Activated CD8-positive, alpha-beta T cell treated with anti-CD3 and anti-CD28 coated beads for 36 hours (primary cell): ENCODE data around the gene DLG2. TPM values are rescaled to one million over a fixed set of nuclear protein-coding genes. Genes with fewer than 3 reads are reported as not detected.

Source experiments
- ATAC-seq: fragments of 200-7000 bp; cut with Tn5 transposase; one replicate; pipeline ENCODE4 v1.10.0; 2021; ENCODE audit warnings: mild to moderate bottlenecking, moderate library complexity
- CTCF ChIA-PET: fragments of 350-600 bp; sonication (Branson Sonifier 250); formaldehyde crosslinking; loops from one replicate; lab custom pipeline; 2021; ENCODE audit warnings: antibody characterized with exemption; lab: Charles Lee
- POLR2A ChIA-PET: fragments of 350-600 bp; sonication (Branson Sonifier 250); formaldehyde crosslinking; loops from one replicate; lab custom pipeline; 2021; ENCODE audit warnings: antibody characterized with exemption; lab: Charles Lee
- DNase-seq: peaks from one replicate; pipeline ENCODE4 v3.0.0-alpha.2; 2020
- H3K27ac Mint-ChIP-seq: one replicate; pipeline ENCODE4 v1.8.0; 2021; ENCODE audit warnings: mild to moderate bottlenecking, mixed read lengths
- H3K27me3 Mint-ChIP-seq: one replicate; pipeline ENCODE4 v1.8.0; 2021; ENCODE audit warnings: mixed read lengths
- H3K36me3 Mint-ChIP-seq: one replicate; pipeline ENCODE4 v1.8.0; 2021; ENCODE audit warnings: low read depth, mixed read lengths
- H3K4me1 Mint-ChIP-seq: one replicate; pipeline ENCODE4 v1.8.0; 2021; ENCODE audit warnings: low read depth, mixed read lengths
- H3K4me3 Mint-ChIP-seq: one replicate; pipeline ENCODE4 v1.8.0; 2021; ENCODE audit warnings: mild to moderate bottlenecking, moderate library complexity, mixed read lengths
- H3K9me3 Mint-ChIP-seq: one replicate; pipeline ENCODE4 v1.8.0; 2021; ENCODE audit warnings: mixed read lengths
- intact Hi-C: fragments of 100-400 bp; cut with micrococcal nuclease; formaldehyde crosslinking; loops from one replicate; pipeline ENCODE4 v1.10.0; 2022
- total RNA-seq, 2 experiments: library from RNA; stranded (reverse); gene quantifications; one replicate each; pipeline ENCODE4 v1.2.3, GENCODE V29; 2021
- TF ChIP-seq, protein P1 (sequence below): fragments of 200-600 bp; IDR thresholded peaks from one replicate; pipeline ENCODE4 v1.8.0; 2022; ENCODE audit warnings: antibody characterized with exemption, mild to moderate bottlenecking

Gene DLG2
- total RNA-seq, 2 experiments from 2014 or later: 2.2 to 2.6 TPM

DNA sequence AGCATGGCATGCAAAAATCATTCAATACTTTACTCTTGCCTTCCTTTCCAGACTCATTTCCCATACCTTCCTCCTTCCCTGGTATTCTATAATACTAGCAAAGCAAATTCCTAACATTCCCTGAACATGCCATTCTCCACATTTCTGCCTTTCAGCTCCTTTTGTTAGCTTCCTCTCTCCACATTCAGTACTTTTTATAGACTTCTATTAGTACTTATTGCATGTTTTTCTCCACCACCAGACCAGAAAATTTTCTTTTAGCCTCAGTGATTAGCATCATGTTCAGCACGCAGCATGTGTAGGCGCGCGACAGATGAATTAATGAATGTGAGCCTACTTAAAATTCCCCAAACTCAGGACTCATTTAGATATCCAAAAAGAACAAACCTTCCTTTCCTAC, 935.3 kb downstream of the DLG2 start:
- ChIA-PET POLR2A (no interaction called here), CTCF (no interaction called here)
- no peak for ATAC-seq
- H3K27me3 Mint-ChIP-seq: no peaks in the 10 kb centered on the region
- no peak overlapping the region for H3K27ac Mint-ChIP-seq
- H3K4me1 Mint-ChIP-seq: no peaks in the 10 kb centered on the region
- DNase-seq: no peak
- H3K9me3 Mint-ChIP-seq: peaks cover 2% of the 10 kb centered on the region
- H3K4me3 Mint-ChIP-seq: no peak overlapping the region
- no peaks in the 10 kb centered on the region for H3K36me3 Mint-ChIP-seq
- intact Hi-C loops: no loop called here
- TF ChIP-seq, protein P1, sequence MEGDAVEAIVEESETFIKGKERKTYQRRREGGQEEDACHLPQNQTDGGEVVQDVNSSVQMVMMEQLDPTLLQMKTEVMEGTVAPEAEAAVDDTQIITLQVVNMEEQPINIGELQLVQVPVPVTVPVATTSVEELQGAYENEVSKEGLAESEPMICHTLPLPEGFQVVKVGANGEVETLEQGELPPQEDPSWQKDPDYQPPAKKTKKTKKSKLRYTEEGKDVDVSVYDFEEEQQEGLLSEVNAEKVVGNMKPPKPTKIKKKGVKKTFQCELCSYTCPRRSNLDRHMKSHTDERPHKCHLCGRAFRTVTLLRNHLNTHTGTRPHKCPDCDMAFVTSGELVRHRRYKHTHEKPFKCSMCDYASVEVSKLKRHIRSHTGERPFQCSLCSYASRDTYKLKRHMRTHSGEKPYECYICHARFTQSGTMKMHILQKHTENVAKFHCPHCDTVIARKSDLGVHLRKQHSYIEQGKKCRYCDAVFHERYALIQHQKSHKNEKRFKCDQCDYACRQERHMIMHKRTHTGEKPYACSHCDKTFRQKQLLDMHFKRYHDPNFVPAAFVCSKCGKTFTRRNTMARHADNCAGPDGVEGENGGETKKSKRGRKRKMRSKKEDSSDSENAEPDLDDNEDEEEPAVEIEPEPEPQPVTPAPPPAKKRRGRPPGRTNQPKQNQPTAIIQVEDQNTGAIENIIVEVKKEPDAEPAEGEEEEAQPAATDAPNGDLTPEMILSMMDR: no peak

DNA sequence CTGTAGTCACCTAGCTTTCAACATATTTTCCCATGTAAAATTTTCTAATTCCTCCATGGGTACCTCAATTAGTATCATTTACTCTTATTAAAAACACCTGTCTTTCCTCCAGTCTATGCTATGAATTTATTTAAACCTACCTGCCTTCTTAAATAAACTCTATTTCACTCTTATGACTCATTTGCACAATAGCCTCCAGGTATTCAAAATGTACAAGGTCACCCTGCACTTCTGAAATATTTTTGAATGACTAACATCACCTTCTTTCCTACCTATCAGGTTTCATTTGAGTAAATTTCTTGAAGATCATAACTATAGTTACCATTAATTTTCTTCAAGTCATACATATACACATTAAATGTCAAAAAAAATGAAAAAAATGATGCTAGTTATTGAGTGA, 939.7 kb downstream of the DLG2 start:
- Mint-ChIP-seq H3K9me3 (peaks cover 2% of the 10 kb centered on the region), H3K27ac (no peak overlapping the region), H3K36me3 (no peaks in the 10 kb centered on the region), H3K4me1 (no peaks in the 10 kb centered on the region), H3K27me3 (no peaks in the 10 kb centered on the region), H3K4me3 (no peak overlapping the region)
- ChIA-PET CTCF (no interaction called here), POLR2A (no interaction called here)
- ATAC-seq (no peak), DNase-seq (no peak)
- intact Hi-C loops: no loop called here
- TF ChIP-seq, protein P1: no peak

DNA sequence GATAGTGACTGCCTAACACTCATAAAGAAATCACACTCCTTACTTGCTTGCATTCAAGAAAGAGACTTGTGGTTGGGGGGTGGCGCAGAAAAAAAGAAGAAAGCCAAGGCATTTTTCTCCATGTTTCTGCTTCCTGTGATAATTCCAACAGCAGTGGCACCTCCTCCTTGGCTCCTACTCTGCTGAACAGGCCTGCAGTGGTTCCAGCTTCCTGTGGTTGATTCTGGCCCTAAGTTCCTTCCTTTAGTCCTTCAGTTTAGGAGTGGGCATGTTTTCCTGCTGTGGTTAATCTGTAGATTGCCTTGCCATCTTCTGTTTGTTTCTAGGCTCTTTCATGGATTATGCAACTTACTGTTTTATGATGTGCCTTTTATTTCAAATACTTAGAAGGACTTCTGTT, 940.4 kb downstream of the DLG2 start:
- no peak for ATAC-seq
- TF ChIP-seq, protein P1: no peak
- ChIA-PET POLR2A (no interaction called here), CTCF (no interaction called here)
- H3K27me3 Mint-ChIP-seq: no peaks in the 10 kb centered on the region
- H3K27ac Mint-ChIP-seq: no peak overlapping the region
- peaks cover under 1% of the 10 kb centered on the region for H3K9me3 Mint-ChIP-seq
- H3K4me3 Mint-ChIP-seq: no peak overlapping the region
- H3K36me3 Mint-ChIP-seq: no peaks in the 10 kb centered on the region
- no peaks in the 10 kb centered on the region for H3K4me1 Mint-ChIP-seq
- intact Hi-C loops: no loop called here
- DNase-seq: no peak

DNA sequence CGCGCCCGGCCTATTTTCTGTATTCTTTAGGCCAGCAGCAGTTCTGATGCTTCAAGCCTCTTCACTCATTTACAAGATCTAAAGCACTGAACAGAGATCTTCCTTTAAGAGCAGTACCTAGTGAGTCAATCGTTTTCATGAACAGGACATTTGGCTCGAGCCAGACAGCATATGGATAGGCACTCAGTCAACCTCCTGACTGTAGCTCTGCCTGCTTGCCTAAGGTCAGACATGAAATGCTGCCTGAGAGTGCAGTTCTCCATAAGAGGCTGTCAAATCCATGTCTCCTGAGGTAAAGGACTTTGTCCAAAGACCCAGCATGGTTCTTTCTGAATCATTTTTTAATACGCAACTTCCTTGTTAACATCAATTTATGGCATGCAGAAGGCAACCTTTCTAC, 941.2 kb downstream of the DLG2 start:
- intact Hi-C loops: no loop called here
- no peak for ATAC-seq

DNA sequence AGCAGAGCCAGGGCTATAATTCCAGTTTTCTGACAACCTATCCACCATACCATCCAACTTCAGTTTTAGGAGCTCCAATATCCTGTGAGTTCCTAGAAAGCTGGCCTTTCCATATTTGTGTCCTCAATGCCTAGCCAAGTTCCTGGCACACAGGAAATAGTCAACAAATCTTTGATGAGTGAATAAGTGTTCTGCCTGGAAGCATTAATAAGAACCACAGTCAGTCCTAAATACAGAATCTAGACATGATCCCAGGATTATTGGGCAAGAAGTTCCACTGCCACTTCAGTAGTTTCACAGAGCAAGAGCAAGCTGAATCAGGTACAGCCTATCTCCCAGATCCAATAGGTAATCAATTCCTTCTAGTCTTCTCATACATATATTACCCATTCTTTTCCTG, 942.0 kb downstream of the DLG2 start:
- ChIA-PET POLR2A (no interaction called here), CTCF (no interaction called here)
- no peak for DNase-seq
- no peak for ATAC-seq
- Mint-ChIP-seq H3K27me3 (no peaks in the 10 kb centered on the region), H3K36me3 (no peaks in the 10 kb centered on the region), H3K27ac (no peak overlapping the region), H3K4me1 (no peaks in the 10 kb centered on the region), H3K4me3 (no peak overlapping the region), H3K9me3 (no peaks in the 10 kb centered on the region)
- intact Hi-C loops: no loop called here
- TF ChIP-seq, protein P1: no peak

More for the DNA sequence above, 941.2 kb downstream of the DLG2 start:
- no peak for DNase-seq
- Mint-ChIP-seq H3K27ac (no peak overlapping the region), H3K4me3 (no peak overlapping the region), H3K4me1 (no peaks in the 10 kb centered on the region), H3K27me3 (no peaks in the 10 kb centered on the region), H3K9me3 (no peaks in the 10 kb centered on the region), H3K36me3 (no peaks in the 10 kb centered on the region)
- CTCF ChIA-PET: no interaction called here
- POLR2A ChIA-PET: no interaction called here
- TF ChIP-seq, protein P1: no peak
